Ectodermal cell (in vitro differentiated cells): ENCODE data around the gene C5orf24.
"Not testable (repeated sequence)": the region's sequence is repeated elsewhere in the genome, so short reads cannot be mapped to it uniquely, and the experiment has no call there.

Experiments used
- H3K27ac ChIP-seq: 2 replicates; pipeline ENCODE4 v1.7.0; 2013; ENCODE audit warnings: mild to moderate bottlenecking, low read depth, low read length; ENCODE audit not compliant: insufficient read depth, poor library complexity, severe bottlenecking
- H3K27me3 ChIP-seq: 2 replicates; pipeline ENCODE4 v1.7.0; 2013; ENCODE audit warnings: mild to moderate bottlenecking, low read length; ENCODE audit not compliant: insufficient read depth, control insufficient read depth, poor library complexity, severe bottlenecking
- H3K36me3 ChIP-seq: one replicate; pipeline ENCODE4 v1.7.0; 2013; ENCODE audit warnings: low read length; ENCODE audit not compliant: control insufficient read depth, insufficient read depth
- H3K4me1 ChIP-seq: one replicate; pipeline ENCODE4 v1.7.0; 2013; ENCODE audit warnings: low read length; ENCODE audit not compliant: control insufficient read depth, insufficient read depth
- H3K4me3 ChIP-seq: 2 replicates; pipeline ENCODE4 v1.7.0; 2013; ENCODE audit warnings: low read depth, low read length, control low read depth; ENCODE audit not compliant: insufficient read depth
- H3K9me3 ChIP-seq: 2 replicates; pipeline ENCODE4 v1.7.0; 2013; ENCODE audit warnings: mild to moderate bottlenecking, low read length, moderate library complexity; ENCODE audit not compliant: control insufficient read depth
- WGBS, 2 experiments: methylation state at CpG; one replicate each; pipeline ENCODE4 v1.1.7; 2013; ENCODE audit warnings: missing lambda C conversion rate in 2 of 2; 5-methylcytosine and 5-hydroxymethylcytosine counted together

C5orf24 gene

DNA sequence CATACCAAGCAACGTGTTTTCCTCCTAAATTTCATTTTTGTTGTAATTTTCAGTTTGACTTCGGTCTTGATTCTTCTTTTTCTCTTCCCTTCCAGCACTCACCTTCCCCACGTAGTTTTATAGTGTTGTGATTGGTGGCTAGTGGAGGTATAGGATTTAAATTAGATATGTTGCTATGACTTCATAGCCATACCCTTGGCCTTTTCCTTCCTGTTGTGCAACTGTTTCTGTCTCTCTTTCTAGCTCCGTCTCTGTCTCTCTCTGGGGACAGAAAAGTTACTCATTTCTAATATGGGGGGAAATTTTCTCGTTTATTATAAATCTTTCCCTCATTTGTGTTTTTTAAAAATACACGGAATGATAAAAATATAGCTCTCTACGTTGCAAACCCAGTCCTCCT lies 20.6 kb upstream of the C5orf24 start:
- Histone ChIP-seq H3K36me3 (peaks cover 45% of the 10 kb centered on the region), H3K27ac (no peak overlapping the region), H3K4me3 (no peak overlapping the region), H3K4me1 (no peaks in the 10 kb centered on the region), H3K27me3 (no peaks in the 10 kb centered on the region), H3K9me3 (no peaks in the 10 kb centered on the region)
- 91 to 95% methylated on average over 4 to 6 of the region's 7 CpGs for WGBS, 2 experiments

DNA sequence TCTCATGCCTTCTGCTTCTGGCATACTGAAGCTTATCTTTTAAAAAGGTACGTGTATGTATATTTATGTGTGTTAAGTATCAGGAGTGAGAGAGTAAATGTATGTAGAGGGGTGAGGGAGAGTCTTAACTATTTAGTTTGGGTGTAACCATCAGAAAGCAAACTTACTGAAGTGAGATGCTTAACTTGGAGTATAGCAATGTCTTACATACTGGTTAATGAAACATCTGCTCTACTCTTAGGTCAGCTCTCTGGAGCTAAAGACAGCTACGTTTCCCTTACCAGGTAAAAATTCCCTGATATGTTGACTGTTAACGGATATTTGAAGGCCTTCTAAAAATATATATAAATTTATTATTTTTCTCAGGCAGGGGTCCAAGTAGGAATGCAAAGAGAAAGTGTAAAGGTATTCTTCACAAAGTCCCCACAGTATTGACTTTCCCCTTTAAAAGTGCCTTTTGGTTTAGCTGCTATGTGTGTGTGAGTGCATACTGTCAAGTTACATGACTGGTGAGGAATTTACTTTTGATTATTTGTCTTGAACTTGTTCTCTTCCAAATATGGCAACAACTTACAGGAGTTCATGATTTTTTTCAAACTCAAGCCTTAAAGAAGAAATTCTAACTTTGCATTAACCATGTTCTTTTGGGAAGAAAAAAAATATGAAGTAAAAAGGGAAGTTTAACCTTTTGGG lies 12.3 kb upstream of the C5orf24 start:
- H3K36me3 ChIP-seq, result peaks cover 14% of the 10 kb centered on the region
- 94 to 96% methylated on average over 2 of the region's 3 CpGs for WGBS, 2 experiments

GRCh38 chr5:134835623-134836022 lies 10.1 kb upstream of the C5orf24 start:
- H3K9me3 ChIP-seq, result no peaks in the 10 kb centered on the region
- H3K27ac ChIP-seq, result no peak overlapping the region
- no peaks in the 10 kb centered on the region for H3K27me3 ChIP-seq
- H3K4me3 ChIP-seq, result no peak overlapping the region
- H3K36me3 ChIP-seq, result peaks cover 10% of the 10 kb centered on the region
- WGBS, 2 experiments, result 88 to 100% methylated on average over 1 of the region's 2 CpGs
- no peaks in the 10 kb centered on the region for H3K4me1 ChIP-seq

More for the DNA sequence above, 12.3 kb upstream of the C5orf24 start:
- Histone ChIP-seq H3K27ac (no peak overlapping the region), H3K27me3 (no peaks in the 10 kb centered on the region), H3K4me1 (no peaks in the 10 kb centered on the region), H3K4me3 (no peak overlapping the region), H3K9me3 (no peaks in the 10 kb centered on the region)

DNA sequence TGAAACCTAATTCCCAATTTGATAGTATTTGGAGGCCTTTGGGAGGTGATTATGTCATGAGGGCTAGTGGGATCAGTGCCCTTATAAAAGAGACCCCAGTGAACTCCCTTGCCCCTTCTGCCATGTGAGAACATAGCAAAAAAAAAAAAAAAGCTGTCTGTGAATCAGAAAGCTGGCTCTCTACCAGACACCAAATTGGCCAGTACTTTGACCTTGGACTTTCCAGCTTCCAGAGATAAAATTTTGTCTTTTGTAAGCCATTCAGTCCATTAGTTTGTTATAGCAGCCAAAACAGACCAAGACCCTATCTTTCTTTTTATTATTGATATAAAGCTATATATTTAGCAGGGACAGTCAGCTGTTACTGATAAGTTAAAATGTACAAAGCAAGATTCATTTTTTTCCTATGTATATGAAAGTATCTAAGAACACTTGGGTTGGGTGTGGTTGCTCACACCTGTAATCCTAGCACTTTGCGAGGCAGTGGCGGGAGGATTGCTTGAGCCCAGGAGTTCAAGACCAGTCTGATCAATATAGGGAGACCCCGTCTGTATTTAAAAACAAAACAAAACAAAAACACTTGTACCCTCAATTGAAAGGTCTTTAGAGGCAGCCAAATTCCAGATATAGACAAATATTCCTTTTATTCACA lies 8.1 kb upstream of the C5orf24 start:
- WGBS, 2 experiments, result 91 to 95% methylated on average over 3 of the region's 3 CpGs
- Histone ChIP-seq H3K27ac (no peak overlapping the region), H3K36me3 (peaks cover 10% of the 10 kb centered on the region), H3K27me3 (no peaks in the 10 kb centered on the region), H3K4me1 (no peaks in the 10 kb centered on the region), H3K4me3 (no peak overlapping the region), H3K9me3 (no peaks in the 10 kb centered on the region)

- H3K4me1 ChIP-seq, H3K36me3 ChIP-seq, H3K9me3 ChIP-seq, H3K27ac ChIP-seq, H3K4me3 ChIP-seq, H3K27me3 ChIP-seq: not testable (repeated sequence)
- WGBS, 2 experiments, result 91 to 94% methylated on average over 9 of the region's 9 CpGs
Observed at GRCh38 chr5:134838361-134838760, 7.4 kb upstream of the C5orf24 start.

GRCh38 chr5:134840811-134841210 lies 5.0 kb upstream of the C5orf24 start:
- H3K27me3 ChIP-seq, result no peaks in the 10 kb centered on the region
- 76 to 93% methylated on average over 3 of the region's 3 CpGs for WGBS, 2 experiments
- H3K4me1 ChIP-seq, result no peaks in the 10 kb centered on the region
- H3K4me3 ChIP-seq, result no peak overlapping the region
- no peak overlapping the region for H3K27ac ChIP-seq
- peaks cover 4% of the 10 kb centered on the region for H3K36me3 ChIP-seq
- H3K9me3 ChIP-seq, result no peaks in the 10 kb centered on the region

DNA sequence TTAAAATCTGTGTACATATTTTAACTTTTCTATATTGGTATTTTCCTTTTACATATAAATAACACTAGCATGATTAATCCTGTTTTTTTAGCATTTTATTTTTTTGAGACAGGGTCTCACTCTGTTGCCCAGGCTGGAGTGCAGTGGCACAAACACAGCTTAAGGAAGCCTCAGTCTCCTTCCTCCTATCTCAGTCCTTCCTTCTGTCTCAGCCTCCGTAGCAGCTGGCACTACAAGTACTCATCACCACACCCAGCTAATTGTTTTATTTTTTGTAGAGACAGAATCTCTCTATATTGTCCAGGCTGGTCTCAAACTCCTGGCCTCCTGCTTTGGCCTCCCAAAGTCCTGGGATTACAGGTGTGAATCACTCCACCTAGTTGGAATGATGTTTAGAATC lies 1.5 kb upstream of the C5orf24 start:
- H3K4me1 ChIP-seq, result no peaks in the 10 kb centered on the region
- H3K27ac ChIP-seq, result no peak overlapping the region
- H3K4me3 ChIP-seq, result no peak overlapping the region
- H3K36me3 ChIP-seq, result peaks cover 4% of the 10 kb centered on the region
- no peaks in the 10 kb centered on the region for H3K27me3 ChIP-seq
- no peaks in the 10 kb centered on the region for H3K9me3 ChIP-seq
- 92% methylated on average over 1 of the region's 1 CpG; no CpG with 5 or more reads in 1 of the 2 experiments for WGBS, 2 experiments

DNA sequence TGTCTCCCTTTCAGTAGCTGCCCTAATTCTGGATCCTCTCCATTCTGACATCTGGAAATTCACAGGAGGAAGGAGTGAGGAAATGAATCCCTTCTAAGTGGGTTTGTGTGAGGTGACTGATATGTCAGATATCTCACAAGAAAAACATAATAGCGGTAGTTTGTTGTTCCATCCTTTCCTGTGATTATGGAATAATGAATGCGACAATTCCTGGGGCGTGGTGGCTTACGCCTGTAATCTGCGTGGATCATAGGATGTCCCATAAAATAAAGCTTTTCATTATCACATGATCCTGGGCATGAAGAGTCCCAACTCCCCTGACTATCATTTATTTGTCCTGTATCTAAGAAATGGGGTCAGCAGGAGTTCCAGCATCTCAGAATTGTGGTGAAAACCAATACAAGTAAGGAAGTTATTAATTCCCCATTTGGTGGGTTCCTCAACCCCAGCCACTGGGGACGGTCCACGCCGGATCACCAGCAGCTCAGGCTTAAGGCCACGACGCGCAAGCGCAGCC lies 375 bp upstream of the C5orf24 start:
- Histone ChIP-seq H3K27ac (peak overlapping the region; percentile 88), H3K36me3 (no peaks in the 10 kb centered on the region), H3K27me3 (no peaks in the 10 kb centered on the region), H3K9me3 (no peaks in the 10 kb centered on the region), H3K4me1 (no peaks in the 10 kb centered on the region), H3K4me3 (peak overlapping the region; percentile 56)
- WGBS, 2 experiments, result 40 to 42% methylated on average over 12 of the region's 12 CpGs

DNA sequence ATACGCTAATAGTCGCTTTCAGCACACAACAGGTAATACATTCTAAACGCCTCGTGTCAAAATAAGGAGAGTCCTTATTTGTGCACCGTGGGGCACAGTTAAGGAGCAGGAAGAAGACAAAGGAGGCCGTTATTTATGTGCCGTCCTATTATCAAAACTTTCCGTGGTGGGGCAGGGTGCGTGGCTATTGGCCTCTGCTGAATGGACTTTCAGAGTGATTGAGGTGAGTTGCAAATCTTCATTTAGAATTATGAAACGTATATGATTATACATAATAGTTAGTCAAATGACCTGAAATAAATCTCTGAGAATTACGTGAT lies 833 bp downstream of the C5orf24 start:
- no peaks in the 10 kb centered on the region for H3K9me3 ChIP-seq
- no peaks in the 10 kb centered on the region for H3K4me1 ChIP-seq
- H3K27ac ChIP-seq, result no peak overlapping the region
- no peaks in the 10 kb centered on the region for H3K36me3 ChIP-seq
- WGBS, 2 experiments, result 10 to 12% methylated on average over 10 to 11 of the region's 11 CpGs
- peak overlapping the region; percentile 56 for H3K4me3 ChIP-seq
- no peaks in the 10 kb centered on the region for H3K27me3 ChIP-seq

DNA sequence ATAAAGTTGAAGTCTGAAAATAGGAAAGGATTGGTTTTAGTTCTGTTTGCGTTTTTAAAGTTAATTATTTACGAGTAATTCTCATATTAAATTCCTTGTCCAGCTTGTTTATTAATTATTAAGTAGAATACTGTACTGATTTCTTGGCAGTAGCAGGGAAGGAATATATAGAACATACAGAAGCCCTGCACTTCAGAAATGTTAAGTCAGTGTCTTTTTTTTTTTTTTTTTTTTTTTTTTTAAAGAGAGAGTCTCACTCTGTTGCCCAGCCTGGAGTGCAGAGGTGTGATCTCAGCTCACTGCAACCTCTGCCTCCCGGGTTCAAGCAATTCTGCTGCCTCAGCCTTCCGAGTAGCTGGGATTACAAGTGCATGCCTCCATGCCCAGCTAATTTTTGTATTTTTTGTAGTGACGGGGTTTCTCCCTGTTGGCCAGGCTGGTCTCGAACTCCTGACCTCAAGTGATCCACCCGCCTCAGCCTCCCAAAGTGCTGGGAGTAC lies 3.7 kb downstream of the C5orf24 start:
- WGBS, 2 experiments, result 92 to 97% methylated on average over 6 to 7 of the region's 7 CpGs
- not testable (repeated sequence) for H3K27me3 ChIP-seq, H3K9me3 ChIP-seq, H3K36me3 ChIP-seq, H3K4me3 ChIP-seq, H3K4me1 ChIP-seq, H3K27ac ChIP-seq
